GM12878 (cell line): ENCODE measurements around the gene PTPRM. TPM values are rescaled to one million over a fixed set of nuclear protein-coding genes. Genes with fewer than 3 reads are reported as not detected.

Source experiments
- ATAC-seq: fragments of 200-7000 bp; cut with Tn5 transposase; 3 replicates; pipeline ENCODE4 v1.9.1; 2020; ENCODE audit warnings: mild to moderate bottlenecking, moderate library complexity
- BruUV-seq: library from RNA; stranded (reverse); fragments of 400-500 nt; replicated peaks from 2 replicates; lab custom pipeline; 2021; lab: Mats Ljungman, UMichigan
- CTCF ChIA-PET: fragments of 300-600 bp; sonication (Branson Sonifier 250); formaldehyde crosslinking; extraction: SDS; loops from one replicate; lab custom pipeline; 2021; ENCODE audit warnings: inconsistent platforms; lab: Yijun Ruan, JAX
- POLR2A ChIA-PET: fragments of 350-600 bp; formaldehyde crosslinking; extraction: SDS; loops from one replicate; lab custom pipeline; 2021; ENCODE audit warnings: inconsistent platforms; lab: Charles Lee
- RAD21 ChIA-PET: fragments of 300-600 bp; sonication (Branson Sonifier 250); formaldehyde crosslinking; loops from one replicate; lab custom pipeline; 2023; ENCODE audit warnings: antibody characterized with exemption; ENCODE audit not compliant: unreplicated experiment; lab: Charles Lee
- SMC1A ChIA-PET: fragments of 300-600 bp; sonication (Branson Sonifier 250); formaldehyde crosslinking; loops from one replicate; lab custom pipeline; 2023; ENCODE audit not compliant: unreplicated experiment, uncharacterized antibody; lab: Charles Lee
- DNase-seq: peaks from one replicate; pipeline ENCODE4 v3.0.0-alpha.2; 2011; ENCODE audit warnings: low read depth, low spot score
- FAIRE-seq: peaks from 3 replicates; lab custom pipeline; 2011; peaks lifted over from hg19 to GRCh38; lab: Jason Lieb, UNC
- H2AFZ ChIP-seq: 2 replicates; pipeline ENCODE4 v1.6.0; 2011; ENCODE audit warnings: low read depth, low read length, control low read depth; ENCODE audit not compliant: control insufficient read depth
- H3K27ac ChIP-seq: 2 replicates; pipeline ENCODE4 v1.5.1; 2011; ENCODE audit warnings: control low read depth; ENCODE audit not compliant: control insufficient read depth, insufficient read depth
- H3K27me3 ChIP-seq, 2 experiments: replicated peaks in 1 of 2; 2 replicates each; pipeline versions ENCODE4 v1.6.0 to v1.6.1; 2011; ENCODE audit warnings: low read length in 1 of 2; ENCODE audit not compliant: control insufficient read depth in 2 of 2, insufficient read depth in 2 of 2
- H3K36me3 ChIP-seq, 2 experiments: 2 replicates each; pipeline ENCODE4 v1.5.1; 2011; ENCODE audit warnings: low read length in 1 of 2; ENCODE audit not compliant: control insufficient read depth in 2 of 2, insufficient read depth in 2 of 2
- H3K4me1 ChIP-seq: 2 replicates; pipeline ENCODE4 v1.6.1; 2011; ENCODE audit warnings: mild to moderate bottlenecking, low read length, moderate library complexity, mixed read lengths; ENCODE audit not compliant: control insufficient read depth, insufficient read depth
- H3K4me2 ChIP-seq: 2 replicates; pipeline ENCODE4 v1.6.0; 2011; ENCODE audit warnings: control low read depth; ENCODE audit not compliant: control insufficient read depth, insufficient read depth
- H3K4me3 ChIP-seq: fragments of 200-600 bp; sonication (generic); 2 replicates; pipeline ENCODE4 v1.5.1; 2016
- H3K79me2 ChIP-seq: 2 replicates; pipeline ENCODE4 v1.6.0; 2011; ENCODE audit warnings: low read length; ENCODE audit not compliant: control insufficient read depth, insufficient read depth
- H3K9ac ChIP-seq: 2 replicates; pipeline ENCODE4 v1.8.0; 2011; ENCODE audit warnings: low read length, control low read depth, mixed read lengths; ENCODE audit not compliant: control insufficient read depth, insufficient read depth
- H3K9me3 ChIP-seq: replicated peaks from 3 replicates; pipeline ENCODE4 v1.5.1; 2011; ENCODE audit warnings: mild to moderate bottlenecking, low read length; ENCODE audit not compliant: control insufficient read depth, insufficient read depth
- H4K20me1 ChIP-seq: 2 replicates; pipeline ENCODE4 v1.6.0; 2011; ENCODE audit not compliant: control insufficient read depth, insufficient read depth
- E2F4 ChIP-seq: IDR thresholded peaks from 2 replicates; pipeline ENCODE4 v1.6.1; 2012; ENCODE audit warnings: low read depth, low read length, improper control_type of control experiment
- KLF5 ChIP-seq: fragments of 450-650 bp; IDR thresholded peaks from 2 replicates; pipeline ENCODE4 v1.6.1; 2014; ENCODE audit warnings: mild to moderate bottlenecking; ENCODE audit not compliant: partially characterized antibody
- NR2F1 ChIP-seq: fragments of 450-650 bp; conservative IDR thresholded peaks from 2 replicates; pipeline ENCODE4 v1.6.1; 2017; ENCODE audit warnings: mild to moderate bottlenecking
- SIX5 ChIP-seq: IDR thresholded peaks from 2 replicates; pipeline ENCODE4 v1.6.1; 2011; ENCODE audit warnings: mild to moderate bottlenecking, low read depth, low read length, moderate library complexity; ENCODE audit not compliant: severe bottlenecking
- SUPT20H ChIP-seq: IDR thresholded peaks from 2 replicates; pipeline ENCODE4 v1.6.1; 2011; ENCODE audit warnings: low read depth, mild to moderate bottlenecking, low read length, moderate library complexity, borderline replicate concordance; ENCODE audit not compliant: control insufficient read depth
- WRNIP1 ChIP-seq: IDR thresholded peaks from 2 replicates; pipeline ENCODE4 v1.6.1; 2011; ENCODE audit warnings: low read depth, low read length, improper control_type of control experiment, borderline replicate concordance
- ZBTB40 ChIP-seq: fragments of 450-650 bp; IDR thresholded peaks from 2 replicates; pipeline ENCODE4 v1.6.1; 2016; ENCODE audit warnings: mild to moderate bottlenecking, moderate library complexity, borderline replicate concordance
- ZNF274 ChIP-seq: IDR thresholded peaks from one replicate; pipeline ENCODE4 v1.8.0; 2011; ENCODE audit not compliant: insufficient read length, insufficient read depth
- WGBS: methylation state at CpG from one replicate; pipeline ENCODE4 v1.1.6; 2016; ENCODE audit warnings: low lambda C conversion rate; ENCODE audit not compliant: insufficient replicate concordance, insufficient coverage; ENCODE audit errors: missing lambda C conversion rate; 5-methylcytosine and 5-hydroxymethylcytosine counted together
- in situ Hi-C: fragments of 300-500 bp; cut with MboI; formaldehyde crosslinking; loops from 9 replicates; pipeline ENCODE4 v1.14.3; 2018; ENCODE audit warnings: mixed read lengths
- intact Hi-C: fragments of 100-400 bp; cut with micrococcal nuclease; formaldehyde crosslinking; loops from one replicate; pipeline ENCODE4 v1.14.2; 2022; ENCODE audit not compliant: unreplicated experiment
- polyA plus RNA-seq, 11 experiments: library from polyadenylated mRNA; depleted of rRNA in 4 of 11; unstranded in 6 of 11; stranded (reverse) in 5 of 11; fragments of >200 nt; fragmentation: Nextera tagmentation in 4 of 11; fragmentation: Illumina TruSeq in 1 of 11; extraction: Ambion mirVana in 4 of 11; extraction: Trizol in 1 of 11; gene quantifications; 1 replicate in 1 of 11; 2 replicates in 10 of 11; pipeline versions ENCODE4 v1.2.1 to v1.2.3, GENCODE V29; 2011 to 2016; ENCODE audit warnings: inconsistent platforms in 2 of 11, missing spikeins in 2 of 11, low read depth in 1 of 11
- total RNA-seq, 4 experiments: library from RNA; depleted of rRNA in 3 of 4; stranded (reverse); fragments of >200 nt in 3 of 4; fragmentation: Illumina TruSeq in 1 of 4; extraction: Trizol in 1 of 4; gene quantifications; 2 replicates each; pipeline versions ENCODE4 v1.2.1 to v1.2.3, GENCODE V29; 2013 to 2021

The PTPRM gene
- total and polyA plus RNA-seq, 10 of the 15 experiments (the other 5 are each of a cell fraction or from before 2014, with no cell fraction given) = 0.07 to 22.6 (median 0.60) TPM

- TF ChIP-seq KLF5 (no peak), ZNF274 (no peak), ZBTB40 (no peak), SUPT20H (no peak), SIX5 (no peak), WRNIP1 (no peak), NR2F1 (no peak), E2F4 (no peak)
- TF ChIP-seq, all 136 proteins: peak for 0
- ChIA-PET CTCF (interaction anchor here (0.7 to 1.4 kb wide), 3 partner anchors 9 to 49 kb away, joined by 4 to 5 read pairs (median 4); no protein-coding TSS in a partner anchor), POLR2A (no interaction called here), RAD21 (interaction anchor here (1.3 kb wide), 1 partner anchor 25 kb away, joined by 3 read pairs; no protein-coding TSS in a partner anchor), SMC1A (interaction anchor here (0.6 to 1.7 kb wide), 4 partner anchors 12 to 602 kb away, joined by 3 read pairs; no protein-coding TSS in a partner anchor)
- H3K9me3 ChIP-seq = no peaks in the 10 kb centered on the region
- H3K36me3 ChIP-seq = no peaks in the 10 kb centered on the region
- intact Hi-C loops (no loop called here), in situ Hi-C loops (no loop called here)
- H3K9ac ChIP-seq = no peak overlapping the region
- no TSS peak for BruUV-seq
- DNase-seq = no peak
- no peak for ATAC-seq
- FAIRE-seq = no peak
- H3K27ac ChIP-seq = no peak overlapping the region
- H3K4me2 ChIP-seq = no peak overlapping the region
- 78% methylated on average over 5 of the region's 5 CpGs for whole genome bisulfite sequencing
- H4K20me1 ChIP-seq = no peaks in the 10 kb centered on the region
- no peak overlapping the region for H2AFZ ChIP-seq
- H3K27me3 ChIP-seq = no peaks in the 10 kb centered on the region; a peak in 2 of 4 replicates
- H3K4me3 ChIP-seq = no peak overlapping the region
- H3K79me2 ChIP-seq = no peaks in the 10 kb centered on the region
- no peaks in the 10 kb centered on the region for H3K4me1 ChIP-seq
Observed at GRCh38 chr18:7902399-7902839, 335.3 kb downstream of the PTPRM start.
